PC-3 (cell line): Measurements from ENCODE around the gene SLC9A9. TPM values are rescaled to one million over a fixed set of nuclear protein-coding genes. Genes with fewer than 3 reads are reported as not detected.

Experiments used
- ATAC-seq: fragments of 200-7000 bp; cut with Tn5 transposase; 2 replicates; pipeline ENCODE4 v1.9.1; 2020; ENCODE audit warnings: mild to moderate bottlenecking, moderate library complexity
- BruUV-seq: library from RNA; stranded (reverse); fragments of 400-500 nt; replicated peaks from 2 replicates; lab custom pipeline; 2021; lab: Mats Ljungman, UMichigan
- CTCF ChIA-PET: fragments of 300-600 bp; sonication (Branson Sonifier 250); formaldehyde crosslinking; loops from one replicate; lab custom pipeline; 2022; ENCODE audit warnings: antibody characterized with exemption; lab: Charles Lee
- POLR2A ChIA-PET: fragments of 300-600 bp; sonication (Branson Sonifier 250); formaldehyde crosslinking; loops from one replicate; lab custom pipeline; 2022; ENCODE audit warnings: antibody characterized with exemption; ENCODE audit not compliant: unreplicated experiment; lab: Charles Lee
- DNase-seq: peaks from one replicate; pipeline ENCODE4 v3.0.0-alpha.2; 2015
- H2AFZ ChIP-seq: fragments of 300-600 bp; sonication (generic); 2 replicates; pipeline ENCODE4 v1.6.0; 2016; ENCODE audit warnings: antibody characterized with exemption, low read length
- H3F3A ChIP-seq: fragments of 300-600 bp; sonication (generic); one replicate; pipeline ENCODE4 v1.6.0; 2017; ENCODE audit warnings: antibody characterized with exemption, low read length, control low read depth, mild to moderate bottlenecking; ENCODE audit not compliant: unreplicated experiment
- H3K27ac ChIP-seq: fragments of 300-600 bp; sonication (generic); 2 replicates; pipeline ENCODE4 v1.5.1; 2016; ENCODE audit warnings: mild to moderate bottlenecking, low read length
- H3K27me3 ChIP-seq: fragments of 300-600 bp; sonication (generic); 2 replicates; pipeline ENCODE4 v1.6.1; 2016; ENCODE audit warnings: low read length, mixed read lengths
- H3K36me3 ChIP-seq: fragments of 300-600 bp; sonication (generic); 2 replicates; pipeline ENCODE4 v1.6.1; 2016; ENCODE audit warnings: low read depth, mixed run types, low read length, mixed read lengths
- H3K4me1 ChIP-seq: fragments of 300-600 bp; sonication (generic); 2 replicates; pipeline ENCODE4 v1.5.1; 2016; ENCODE audit warnings: low read length; ENCODE audit not compliant: insufficient read depth
- H3K4me2 ChIP-seq: fragments of 300-600 bp; sonication (generic); 2 replicates; pipeline ENCODE4 v1.6.0; 2016; ENCODE audit warnings: low read length
- H3K4me3 ChIP-seq: fragments of 300-600 bp; sonication (generic); 2 replicates; pipeline ENCODE4 v1.5.1; 2016; ENCODE audit warnings: mild to moderate bottlenecking, low read length, mixed read lengths
- H3K79me2 ChIP-seq: fragments of 300-600 bp; sonication (generic); 2 replicates; pipeline ENCODE4 v1.6.1; 2017; ENCODE audit warnings: low read length, mixed read lengths
- H3K9ac ChIP-seq: fragments of 300-600 bp; sonication (generic); 2 replicates; pipeline ENCODE4 v1.6.0; 2016; ENCODE audit warnings: mild to moderate bottlenecking, low read length
- H3K9me2 ChIP-seq: fragments of 300-600 bp; sonication (generic); replicated peaks from 2 replicates; pipeline ENCODE4 v1.6.1; 2016; ENCODE audit warnings: mixed run types, low read length, mixed read lengths
- H3K9me3 ChIP-seq: fragments of 300-600 bp; sonication (generic); 2 replicates; pipeline ENCODE4 v1.6.1; 2016; ENCODE audit warnings: low read length, mixed read lengths
- H4K20me1 ChIP-seq: fragments of 300-600 bp; sonication (generic); 2 replicates; pipeline ENCODE4 v1.6.1; 2016; ENCODE audit warnings: low read length, mixed read lengths
- CTCF ChIP-seq: fragments of 300-600 bp; sonication (generic); conservative IDR thresholded peaks from 2 replicates; pipeline ENCODE4 v1.5.1; 2017; ENCODE audit warnings: antibody characterized with exemption, low read depth, mild to moderate bottlenecking, low read length
- EZH2 ChIP-seq: fragments of 300-600 bp; sonication (generic); IDR thresholded peaks from one replicate; pipeline ENCODE4 v1.6.1; 2017; ENCODE audit warnings: antibody characterized with exemption, mild to moderate bottlenecking, low read length; ENCODE audit not compliant: unreplicated experiment
- EZH2phosphoT487 ChIP-seq: fragments of 300-600 bp; sonication (generic); IDR thresholded peaks from 2 replicates; pipeline ENCODE4 v1.6.1; 2018; ENCODE audit warnings: mild to moderate bottlenecking, antibody characterized with exemption, low read length, borderline replicate concordance
- intact Hi-C: fragments of 100-400 bp; cut with micrococcal nuclease; formaldehyde crosslinking; loops from 2 replicates; pipeline ENCODE4 v1.9.0; 2023
- total RNA-seq: library from RNA; depleted of rRNA; stranded (reverse); fragments of >200 nt; gene quantifications from 2 replicates; pipeline ENCODE4 v1.2.3, GENCODE V29; 2014

Gene SLC9A9
- total RNA-seq, 1 experiment from 2014 or later: 0.07 TPM

GRCh38 chr3:143865302-143865701, 17.0 kb upstream of the SLC9A9 start:
- H3K9me3 ChIP-seq: no peaks in the 10 kb centered on the region
- ATAC-seq (no peak), DNase-seq (no peak)
- no peak for TF ChIP-seq EZH2phosphoT487
- TF ChIP-seq CTCF: no peak
- no peak for TF ChIP-seq EZH2
- no peak overlapping the region for H3K9ac ChIP-seq
- H3K4me2 ChIP-seq: no peak overlapping the region
- H3K27me3 ChIP-seq: no peaks in the 10 kb centered on the region
- H3K4me3 ChIP-seq: no peak overlapping the region
- no peaks in the 10 kb centered on the region for H3K79me2 ChIP-seq
- H2AFZ ChIP-seq: no peak overlapping the region
- no peak overlapping the region for H3K27ac ChIP-seq
- ChIA-PET POLR2A (no interaction called here), CTCF (no interaction called here)
- intact Hi-C loops: no loop called here
- H3F3A ChIP-seq: no peaks in the 10 kb centered on the region
- H3K4me1 ChIP-seq: no peaks in the 10 kb centered on the region
- no peaks in the 10 kb centered on the region for H4K20me1 ChIP-seq
- no TSS peak for BruUV-seq
- H3K36me3 ChIP-seq: no peaks in the 10 kb centered on the region
- H3K9me2 ChIP-seq: no peaks in the 10 kb centered on the region

- no peak overlapping the region for H3K27ac ChIP-seq
- H3K9me3 ChIP-seq: no peaks in the 10 kb centered on the region
- no peak overlapping the region for H3K4me3 ChIP-seq
- no TSS peak for BruUV-seq
- POLR2A ChIA-PET: no interaction called here
- no peaks in the 10 kb centered on the region for H3K27me3 ChIP-seq
- CTCF ChIA-PET: no interaction called here
- no peak overlapping the region for H3K9ac ChIP-seq
- H3K79me2 ChIP-seq: no peaks in the 10 kb centered on the region
- H3K4me2 ChIP-seq: no peak overlapping the region
- no peaks in the 10 kb centered on the region for H4K20me1 ChIP-seq
- H3K9me2 ChIP-seq: no peaks in the 10 kb centered on the region
- DNase-seq (no peak), ATAC-seq (no peak)
- H3K36me3 ChIP-seq: no peaks in the 10 kb centered on the region
- intact Hi-C loops: no loop called here
- H2AFZ ChIP-seq: no peak overlapping the region
- TF ChIP-seq EZH2: no peak
- no peak for TF ChIP-seq CTCF
- TF ChIP-seq EZH2phosphoT487: no peak
- no peaks in the 10 kb centered on the region for H3F3A ChIP-seq
- no peaks in the 10 kb centered on the region for H3K4me1 ChIP-seq
Measured at GRCh38 chr3:143859465-143860203, 11.4 kb upstream of the SLC9A9 start.

GRCh38 chr3:143856252-143856970, 8.1 kb upstream of the SLC9A9 start:
- TF ChIP-seq EZH2 (no peak), CTCF (no peak), EZH2phosphoT487 (no peak)
- H3K4me2 ChIP-seq: no peak overlapping the region
- no peaks in the 10 kb centered on the region for H3F3A ChIP-seq
- H3K27ac ChIP-seq: no peak overlapping the region
- H3K9me2 ChIP-seq: no peaks in the 10 kb centered on the region
- intact Hi-C loops: no loop called here
- ATAC-seq: no peak
- H3K36me3 ChIP-seq: no peaks in the 10 kb centered on the region
- no peak overlapping the region for H3K9ac ChIP-seq
- H3K4me1 ChIP-seq: no peaks in the 10 kb centered on the region
- no peaks in the 10 kb centered on the region for H4K20me1 ChIP-seq
- no peak overlapping the region for H3K4me3 ChIP-seq
- no peaks in the 10 kb centered on the region for H3K9me3 ChIP-seq
- POLR2A ChIA-PET: no interaction called here
- H3K79me2 ChIP-seq: no peaks in the 10 kb centered on the region
- DNase-seq: no peak
- H3K27me3 ChIP-seq: no peaks in the 10 kb centered on the region
- H2AFZ ChIP-seq: no peak overlapping the region
- CTCF ChIA-PET: no interaction called here
- no TSS peak for BruUV-seq
